CD14-positive monocyte (primary cell): ENCODE results near the gene CRISPLD2. TPM values are rescaled to one million over a fixed set of nuclear protein-coding genes. Genes with fewer than 3 reads are reported as not detected.

ENCODE experiments used
- DNase-seq, 3 donors: peaks; one replicate each; pipeline ENCODE4 v3.0.0-alpha.2; 2011 to 2022
- H2AFZ ChIP-seq: 2 replicates; pipeline ENCODE4 v1.6.0; 2012; ENCODE audit warnings: mild to moderate bottlenecking, low read depth, low read length, inconsistent platforms; ENCODE audit not compliant: insufficient read depth, poor library complexity, severe bottlenecking
- H3K27ac ChIP-seq, 2 donors: 1 replicate in 1 of 2; 2 replicates in 1 of 2; pipeline ENCODE4 v1.5.1; 2012 to 2013; ENCODE audit warnings: low read length in 2 of 2, control low read depth in 1 of 2, inconsistent platforms in 1 of 2, low read depth in 1 of 2, mild to moderate bottlenecking in 1 of 2
- H3K27me3 ChIP-seq, 2 donors: one replicate each; pipeline versions ENCODE4 v1.6.0 to v1.6.1; 2011 to 2013; ENCODE audit warnings: low read length in 2 of 2; ENCODE audit not compliant: control insufficient read depth in 2 of 2, insufficient read depth in 2 of 2
- H3K36me3 ChIP-seq, 2 donors: replicated peaks in 1 of 2; 1 replicate in 1 of 2; 2 replicates in 1 of 2; pipeline versions ENCODE4 v1.5.1 to v1.6.1; 2012 to 2013; ENCODE audit warnings: low read length in 2 of 2, control low read depth in 1 of 2, inconsistent platforms in 1 of 2, mild to moderate bottlenecking in 1 of 2; ENCODE audit not compliant: insufficient read depth in 2 of 2, control insufficient read depth in 1 of 2
- H3K4me1 ChIP-seq, 2 donors: 1 replicate in 1 of 2; 2 replicates in 1 of 2; pipeline versions ENCODE4 v1.5.1 to v1.6.1; 2012 to 2013; ENCODE audit warnings: low read length in 2 of 2, control low read depth in 1 of 2, inconsistent platforms in 1 of 2, mild to moderate bottlenecking in 1 of 2, moderate library complexity in 1 of 2; ENCODE audit not compliant: insufficient read depth in 2 of 2, control insufficient read depth in 1 of 2
- H3K4me2 ChIP-seq: replicated peaks from 2 replicates; pipeline ENCODE3; 2012; ENCODE audit warnings: low read length, moderate library complexity, mild to moderate bottlenecking; ENCODE audit not compliant: poor library complexity, severe bottlenecking; ENCODE audit errors: extremely low read depth
- H3K4me3 ChIP-seq, 3 experiments: fragments of 200-600 bp in 1 of 3; sonication (generic) in 1 of 3; replicated peaks in 1 of 3; 1 replicate in 2 of 3; 2 replicates in 1 of 3; pipeline ENCODE4 v1.5.1; 2011 to 2013; ENCODE audit warnings: low read length in 3 of 3, mild to moderate bottlenecking in 3 of 3, control low read depth in 2 of 3, low read depth in 2 of 3, inconsistent platforms in 1 of 3, moderate library complexity in 1 of 3
- H3K79me2 ChIP-seq: 2 replicates; pipeline ENCODE4 v1.6.0; 2012; ENCODE audit warnings: mild to moderate bottlenecking, control low read depth, inconsistent platforms, low read length, moderate library complexity; ENCODE audit not compliant: insufficient read depth
- H3K9ac ChIP-seq: 2 replicates; pipeline ENCODE4 v1.6.0; 2017; ENCODE audit warnings: low read length, mild to moderate bottlenecking; ENCODE audit not compliant: insufficient read depth, poor library complexity, severe bottlenecking
- H3K9me3 ChIP-seq, 2 donors: replicated peaks in 1 of 2; 1 replicate in 1 of 2; 2 replicates in 1 of 2; pipeline versions ENCODE4 v1.5.1 to v1.6.1; 2012 to 2013; ENCODE audit warnings: low read length in 2 of 2, control low read depth in 1 of 2; ENCODE audit not compliant: control insufficient read depth in 1 of 2, insufficient read depth in 1 of 2
- H4K20me1 ChIP-seq: 2 replicates; pipeline ENCODE4 v1.6.0; 2012; ENCODE audit warnings: mild to moderate bottlenecking, low read length, control low read depth, moderate library complexity; ENCODE audit not compliant: insufficient read depth
- H3K27ac Mint-ChIP-seq, 7 donors: one replicate each; pipeline ENCODE4 v1.8.0; 2020; ENCODE audit warnings: mild to moderate bottlenecking in 7 of 7, mixed read lengths in 7 of 7, moderate library complexity in 6 of 7, inconsistent platforms in 2 of 7
- H3K27me3 Mint-ChIP-seq, 3 donors: one replicate each; pipeline ENCODE4 v1.8.0; 2021 to 2022; ENCODE audit warnings: low read depth in 3 of 3, mild to moderate bottlenecking in 3 of 3, mixed read lengths in 3 of 3, moderate library complexity in 3 of 3, inconsistent platforms in 1 of 3
- H3K36me3 Mint-ChIP-seq, 2 donors: one replicate each; pipeline ENCODE4 v1.8.0; 2020; ENCODE audit warnings: mixed read lengths in 2 of 2, inconsistent platforms in 1 of 2, mild to moderate bottlenecking in 1 of 2
- H3K4me1 Mint-ChIP-seq: one replicate; pipeline ENCODE4 v1.8.0; 2020; ENCODE audit warnings: mild to moderate bottlenecking, mixed read lengths
- H3K4me3 Mint-ChIP-seq, 2 donors: one replicate each; pipeline ENCODE4 v1.8.0; 2020; ENCODE audit warnings: mild to moderate bottlenecking in 2 of 2, mixed read lengths in 2 of 2, moderate library complexity in 1 of 2
- H3K9me3 Mint-ChIP-seq, 7 donors: one replicate each; pipeline ENCODE4 v1.8.0; 2020 to 2022; ENCODE audit warnings: mixed read lengths in 7 of 7, mild to moderate bottlenecking in 6 of 7, moderate library complexity in 6 of 7, inconsistent platforms in 2 of 7
- CTCF ChIP-seq: fragments of 200-600 bp; IDR thresholded peaks from one replicate; pipeline ENCODE4 v1.8.0; 2022; ENCODE audit warnings: antibody characterized with exemption, mild to moderate bottlenecking
- WGBS: methylation state at CpG from one replicate; pipeline ENCODE4 v1.1.5; 2013; ENCODE audit warnings: missing lambda C conversion rate; ENCODE audit not compliant: insufficient coverage; 5-methylcytosine and 5-hydroxymethylcytosine counted together
- intact Hi-C, 2 donors: fragments of 100-400 bp; cut with micrococcal nuclease; formaldehyde crosslinking; loops; one replicate each; pipeline versions ENCODE4 v1.15.0 to v1.15.1; 2023
- polyA plus RNA-seq, 3 donors: library from polyadenylated mRNA; depleted of rRNA in 1 of 3; unstranded in 2 of 3; stranded (reverse) in 1 of 3; fragments of 300-500 nt in 2 of 3; fragments of >200 nt in 1 of 3; fragmentation: Illumina TruSeq in 2 of 3; gene quantifications; 1 replicate in 2 of 3; 2 replicates in 1 of 3; pipeline ENCODE4 v1.2.3, GENCODE V29; 2012 to 2021

CRISPLD2 gene
- polyA plus RNA-seq, 3 donors: 40.7 to 90.4 (median 69.0) TPM

GRCh38 chr16:84825896-84826557 is 6.2 kb downstream of the CRISPLD2 start:
- Histone ChIP-seq H3K4me2 (no peak overlapping the region), H3K27me3 (no peaks in the 10 kb centered on the region), H3K4me1 (peaks cover 67 to 69% of the 10 kb centered on the region in 2 donors), H3K79me2 (peaks cover 53% of the 10 kb centered on the region), H3K27ac (peak overlapping the region in 1 of 2 donors; percentile 65), H3K36me3 (peaks cover 17 to 32% of the 10 kb centered on the region in 2 donors), H3K9me3 (no peaks in the 10 kb centered on the region), H2AFZ (no peak overlapping the region), H3K4me3 (no peak overlapping the region), H3K9ac (no peak overlapping the region), H4K20me1 (peaks cover 68% of the 10 kb centered on the region)
- TF ChIP-seq CTCF: no peak
- intact Hi-C loops: no loop called here
- no peak for DNase-seq
- no peak overlapping the region for H3K4me3 Mint-ChIP-seq
- WGBS: 85% methylated on average over 4 of the region's 8 CpGs
- H3K27ac Mint-ChIP-seq: peak overlapping the region in 1 of 7 donors; percentile 57
- H3K27me3 Mint-ChIP-seq: peaks cover 2 to 5% (median 4%) of the 10 kb centered on the region in 3 donors
- H3K9me3 Mint-ChIP-seq: peaks cover 0 to 5% (median 0%) of the 10 kb centered on the region in 7 donors
- peaks cover 68% of the 10 kb centered on the region for H3K4me1 Mint-ChIP-seq
- H3K36me3 Mint-ChIP-seq: peaks cover 37 to 77% of the 10 kb centered on the region in 2 donors

- Histone ChIP-seq H3K4me2 (peak overlapping the region; percentile 27), H3K4me1 (peaks cover 62 to 64% of the 10 kb centered on the region in 2 donors), H3K9ac (no peak overlapping the region), H3K27ac (peak overlapping the region; percentile 60 to 65), H4K20me1 (peaks cover 66% of the 10 kb centered on the region), H3K4me3 (no peak overlapping the region), H2AFZ (no peak overlapping the region), H3K9me3 (no peaks in the 10 kb centered on the region), H3K27me3 (no peaks in the 10 kb centered on the region), H3K79me2 (peaks cover 48% of the 10 kb centered on the region), H3K36me3 (peaks cover 22 to 36% of the 10 kb centered on the region in 2 donors)
- Mint-ChIP-seq H3K4me3 (no peak overlapping the region), H3K4me1 (peaks cover 63% of the 10 kb centered on the region), H3K36me3 (peaks cover 37 to 78% of the 10 kb centered on the region in 2 donors), H3K9me3 (peaks cover 0 to 5% (median 0%) of the 10 kb centered on the region in 7 donors), H3K27ac (peak overlapping the region in 2 of 7 donors; percentile 87 to 91), H3K27me3 (peaks cover 2 to 5% (median 4%) of the 10 kb centered on the region in 3 donors)
- TF ChIP-seq CTCF: no peak
- peak in 1 of 3 donors; percentile 29 for DNase-seq
- intact Hi-C loops: no loop called here
- WGBS: 89% methylated on average over 13 of the region's 13 CpGs
Measured at GRCh38 chr16:84826558-84826941, 6.8 kb downstream of the CRISPLD2 start.
